Brain microvascular endothelial cell (primary cell): Measurements from ENCODE around the gene KDM4F.

ENCODE experiments used
- DNase-seq: peaks from one replicate; pipeline ENCODE4 v3.0.0-alpha.2; 2020
- H3K27ac ChIP-seq: fragments of 250-450 bp; sonication (Bioruptor Pico); 2 replicates; pipeline ENCODE4 v1.5.1; 2020; ENCODE audit warnings: mild to moderate bottlenecking, moderate library complexity
- H3K27me3 ChIP-seq: fragments of 250-450 bp; sonication (Bioruptor Pico); replicated peaks from 2 replicates; pipeline ENCODE4 v1.5.1; 2020; ENCODE audit warnings: mild to moderate bottlenecking
- H3K36me3 ChIP-seq: fragments of 250-450 bp; sonication (Bioruptor Pico); replicated peaks from 2 replicates; pipeline ENCODE4 v1.5.1; 2020; ENCODE audit warnings: mild to moderate bottlenecking
- H3K4me3 ChIP-seq: 2 replicates; pipeline ENCODE4 v1.5.1; 2011; ENCODE audit warnings: low read depth, mild to moderate bottlenecking, control low read depth, low read length, moderate library complexity
- in situ Hi-C: cut with HindIII; loops from 2 replicates; pipeline ENCODE4 v1.10.0; 2017; ENCODE audit warnings: low sequenced_read_pairs, low pct_ligation_motif_present
- TF ChIP-seq, protein P1 (sequence below): IDR thresholded peaks from 2 replicates; pipeline ENCODE4 v1.5.1; 2011; ENCODE audit warnings: low read depth, mild to moderate bottlenecking, moderate library complexity, low read length, control low read depth, inconsistent platforms; ENCODE audit errors: missing control alignments

The KDM4F gene

DNA sequence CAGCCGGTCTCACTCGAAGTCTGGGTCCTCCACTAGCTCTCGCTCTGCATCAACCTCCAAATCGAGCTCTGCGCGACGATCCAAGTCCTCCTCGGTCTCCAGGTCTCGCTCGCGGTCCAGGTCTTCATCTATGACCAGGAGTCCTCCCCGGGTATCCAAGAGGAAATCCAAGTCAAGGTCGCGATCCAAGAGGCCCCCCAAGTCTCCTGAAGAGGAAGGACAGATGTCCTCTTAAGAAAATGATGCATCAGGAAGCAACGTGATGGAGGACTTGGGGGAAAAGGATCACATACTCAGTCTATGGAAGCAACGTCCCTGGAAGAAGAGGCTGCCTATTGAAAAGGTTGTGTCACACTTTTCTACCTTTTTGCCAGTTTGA, 18.6 kb downstream of the KDM4F start:
- H3K4me3 ChIP-seq, result peak overlapping the region; percentile 82
- in situ Hi-C loops, result no loop called here
- TF ChIP-seq, protein P1, sequence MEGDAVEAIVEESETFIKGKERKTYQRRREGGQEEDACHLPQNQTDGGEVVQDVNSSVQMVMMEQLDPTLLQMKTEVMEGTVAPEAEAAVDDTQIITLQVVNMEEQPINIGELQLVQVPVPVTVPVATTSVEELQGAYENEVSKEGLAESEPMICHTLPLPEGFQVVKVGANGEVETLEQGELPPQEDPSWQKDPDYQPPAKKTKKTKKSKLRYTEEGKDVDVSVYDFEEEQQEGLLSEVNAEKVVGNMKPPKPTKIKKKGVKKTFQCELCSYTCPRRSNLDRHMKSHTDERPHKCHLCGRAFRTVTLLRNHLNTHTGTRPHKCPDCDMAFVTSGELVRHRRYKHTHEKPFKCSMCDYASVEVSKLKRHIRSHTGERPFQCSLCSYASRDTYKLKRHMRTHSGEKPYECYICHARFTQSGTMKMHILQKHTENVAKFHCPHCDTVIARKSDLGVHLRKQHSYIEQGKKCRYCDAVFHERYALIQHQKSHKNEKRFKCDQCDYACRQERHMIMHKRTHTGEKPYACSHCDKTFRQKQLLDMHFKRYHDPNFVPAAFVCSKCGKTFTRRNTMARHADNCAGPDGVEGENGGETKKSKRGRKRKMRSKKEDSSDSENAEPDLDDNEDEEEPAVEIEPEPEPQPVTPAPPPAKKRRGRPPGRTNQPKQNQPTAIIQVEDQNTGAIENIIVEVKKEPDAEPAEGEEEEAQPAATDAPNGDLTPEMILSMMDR, result no peak
- H3K27me3 ChIP-seq, result no peaks in the 10 kb centered on the region
- peak overlapping the region; percentile 79 for H3K27ac ChIP-seq
- H3K36me3 ChIP-seq, result no peaks in the 10 kb centered on the region
- DNase-seq, result no peak

DNA sequence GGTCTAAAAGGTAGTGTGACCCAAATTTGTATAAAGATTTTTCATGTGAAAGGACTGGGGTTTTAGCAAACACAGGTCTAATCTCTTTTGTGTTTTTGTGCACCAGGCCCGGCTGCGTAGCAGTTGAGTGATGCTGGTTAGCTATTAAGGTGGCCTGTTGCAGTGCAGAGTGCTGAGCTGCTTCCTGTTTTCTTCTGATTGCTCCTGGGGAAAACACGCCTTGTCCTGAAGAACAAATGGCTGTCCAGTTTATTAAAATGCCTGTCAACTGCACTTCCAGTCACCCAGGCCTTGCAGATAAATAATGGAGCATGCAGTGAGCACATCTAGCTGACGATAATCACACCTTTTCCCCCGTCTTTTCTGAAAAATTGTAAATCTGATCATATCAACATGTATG, 19.3 kb downstream of the KDM4F start:
- Histone ChIP-seq H3K36me3 (no peaks in the 10 kb centered on the region), H3K27me3 (no peaks in the 10 kb centered on the region), H3K4me3 (peak overlapping the region; percentile 82), H3K27ac (peak overlapping the region; percentile 79)
- in situ Hi-C loops, result no loop called here
- TF ChIP-seq, protein P1, result no peak
- peak; percentile 96 for DNase-seq

DNA sequence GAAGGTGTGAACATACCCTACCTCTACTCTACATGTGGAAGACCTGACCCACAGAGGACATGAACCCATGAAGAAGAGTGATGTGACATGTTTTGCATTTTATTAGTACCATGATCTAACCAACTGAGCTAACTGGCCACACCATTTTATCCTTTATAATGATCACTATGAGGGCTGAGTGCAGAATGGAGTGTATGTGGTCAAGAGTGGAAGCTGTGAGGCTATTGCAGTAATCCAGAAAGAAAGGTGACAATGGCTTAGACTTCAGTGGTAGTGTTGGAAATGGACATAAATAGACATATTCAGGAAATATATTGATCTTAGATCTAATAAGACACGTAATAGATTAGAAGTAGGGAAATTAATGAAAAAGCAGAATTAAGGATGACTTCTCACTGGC, 21.2 kb downstream of the KDM4F start:
- no peak for DNase-seq
- Histone ChIP-seq H3K4me3 (no peak overlapping the region), H3K36me3 (no peaks in the 10 kb centered on the region), H3K27ac (no peak overlapping the region), H3K27me3 (no peaks in the 10 kb centered on the region)
- in situ Hi-C loops, result no loop called here
- TF ChIP-seq, protein P1, result no peak

GRCh38 chr11:95072948-95073347, 23.7 kb downstream of the KDM4F start:
- no peak for DNase-seq
- in situ Hi-C loops, result no loop called here
- H3K27ac ChIP-seq, result no peak overlapping the region
- no peaks in the 10 kb centered on the region for H3K27me3 ChIP-seq
- TF ChIP-seq, protein P1, result no peak
- no peaks in the 10 kb centered on the region for H3K36me3 ChIP-seq
- H3K4me3 ChIP-seq, result no peak overlapping the region

DNA sequence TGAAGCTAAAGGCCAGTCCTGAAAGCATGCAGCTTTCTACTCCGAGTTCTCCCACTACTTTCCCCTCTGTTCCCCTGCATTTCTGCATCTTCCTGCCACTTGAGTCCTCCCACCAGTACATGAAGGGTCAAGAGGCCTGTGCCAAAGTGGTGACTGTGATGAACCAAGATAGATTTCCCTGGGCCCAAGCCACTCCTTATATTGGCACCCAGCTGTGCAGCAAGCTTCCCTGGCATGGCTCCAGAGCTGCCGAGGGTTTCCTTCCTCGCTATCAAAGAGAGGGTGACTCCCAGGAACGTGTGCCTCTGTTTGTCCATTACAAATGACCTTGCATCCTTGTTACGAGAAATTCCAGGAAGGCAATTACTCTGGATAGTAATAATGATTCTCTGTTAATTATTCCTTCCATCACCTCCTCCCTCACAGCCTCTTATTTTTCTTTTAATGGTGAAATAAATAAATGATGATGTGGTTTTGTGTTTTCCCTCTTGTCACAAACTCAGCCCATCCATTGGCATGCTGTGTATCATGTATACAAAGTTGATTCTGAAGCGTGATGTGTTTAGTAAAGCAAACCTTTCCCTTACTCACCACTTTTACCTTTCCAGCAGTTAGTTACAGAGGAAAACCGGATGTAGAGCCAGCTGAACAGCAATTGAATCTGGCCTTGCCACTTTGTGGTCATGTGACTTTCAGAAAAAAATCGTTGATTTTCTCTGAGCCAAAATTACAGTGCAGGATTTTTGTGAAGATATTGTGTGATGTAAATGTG, 25.8 kb downstream of the KDM4F start:
- TF ChIP-seq, protein P1, result no peak
- no peak overlapping the region for H3K4me3 ChIP-seq
- H3K27ac ChIP-seq, result peak overlapping the region; percentile 19
- no peak for DNase-seq
- in situ Hi-C loops, result no loop called here
- no peaks in the 10 kb centered on the region for H3K27me3 ChIP-seq
- no peaks in the 10 kb centered on the region for H3K36me3 ChIP-seq

DNA sequence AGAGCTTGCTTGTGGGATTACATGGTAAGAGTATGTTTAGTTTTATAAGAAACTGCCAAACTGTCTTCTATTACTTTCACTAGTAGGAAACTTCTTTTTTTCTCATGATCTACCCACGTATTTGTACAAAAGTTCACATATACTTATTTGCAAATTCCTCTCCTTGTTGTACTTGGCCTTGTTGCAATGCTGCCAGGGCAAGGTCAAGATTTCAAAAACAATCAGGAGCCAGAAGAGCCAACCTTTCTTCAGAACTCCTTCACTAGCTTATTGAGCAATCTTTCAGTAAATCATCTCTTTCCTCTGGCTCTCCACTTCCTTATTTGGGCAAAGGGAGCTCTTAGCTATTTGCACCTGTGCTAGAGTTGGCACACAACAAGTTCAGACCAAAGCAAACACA, 27.2 kb downstream of the KDM4F start:
- DNase-seq, result peak; percentile 65
- H3K27me3 ChIP-seq, result no peaks in the 10 kb centered on the region
- H3K4me3 ChIP-seq, result no peak overlapping the region
- TF ChIP-seq, protein P1, result no peak
- H3K27ac ChIP-seq, result peak overlapping the region; percentile 19
- in situ Hi-C loops, result no loop called here
- H3K36me3 ChIP-seq, result no peaks in the 10 kb centered on the region
